Measurements from ENCODE around the gene PCDHGB3. TPM values are rescaled to one million over a fixed set of nuclear protein-coding genes. Genes with fewer than 3 reads are reported as not detected.

The PCDHGB3 gene
- total and polyA plus RNA-seq, 2 donors (not counting 1 experiment from before 2014, with no cell fraction given) = 2.9 to 5.8 TPM

- TF ChIP-seq CTCF (conservative IDR thresholded peaks at IDR 0.05 in 1 of 2, IDR thresholded peaks at IDR 0.05 in 1 of 2; ENCODE audit: low read depth in 1 of 2, low read length in 2 of 2) (no peak), EZH2 (IDR thresholded peaks at IDR 0.05; ENCODE audit: low read length, missing control alignments) (no peak)
- no peak overlapping the region for H3K4me2 ChIP-seq (ENCODE audit: extremely low read depth, insufficient read depth, low read length)
- peaks cover 6% of the 10 kb centered on the region for H3K9me3 ChIP-seq (ENCODE audit: control insufficient read depth, insufficient read depth, low read depth, low read length)
Measured at GRCh38 chr5:141409598-141410306, 39.7 kb downstream of the PCDHGB3 start.

GRCh38 chr5:141411575-141411974 lies 41.5 kb downstream of the PCDHGB3 start:
- Histone ChIP-seq H3K36me3 (ENCODE audit: control insufficient read depth, insufficient read depth, low read length) (no peaks in the 10 kb centered on the region), H3K4me2 (ENCODE audit: extremely low read depth, insufficient read depth, low read length) (peak overlapping the region; percentile 13), H3K4me3 (replicated peaks in 1 of 4; ENCODE audit: control extremely low read depth in 1 of 4, insufficient read depth in 1 of 4, low read depth in 3 of 4, low read length in 4 of 4) (no peak overlapping the region), H3K4me1 (ENCODE audit: control insufficient read depth, extremely low read depth, insufficient read depth, low read length) (no peaks in the 10 kb centered on the region), H3K79me2 (ENCODE audit: control insufficient read depth, insufficient read depth, low read length) (no peaks in the 10 kb centered on the region), H4K20me1 (ENCODE audit: control insufficient read depth, extremely low read depth, insufficient read depth, low read length) (no peaks in the 10 kb centered on the region), H3K9me3 (ENCODE audit: control insufficient read depth, insufficient read depth, low read depth, low read length) (peaks cover 6% of the 10 kb centered on the region), H3K27ac (ENCODE audit: insufficient read depth, low read length) (no peak overlapping the region), H2AFZ (ENCODE audit: low read length) (no peak overlapping the region), H3K9ac (ENCODE audit: insufficient read depth, low read length) (no peak overlapping the region), H3K27me3 (ENCODE audit: control insufficient read depth, insufficient read depth, low read length) (peaks cover 3% of the 10 kb centered on the region)
- TF ChIP-seq EZH2 (IDR thresholded peaks at IDR 0.05; ENCODE audit: low read length, missing control alignments) (no peak), CTCF (conservative IDR thresholded peaks at IDR 0.05 in 1 of 2, IDR thresholded peaks at IDR 0.05 in 1 of 2; ENCODE audit: low read depth in 1 of 2, low read length in 2 of 2) (no peak)
- DNase-seq (ENCODE audit: low read depth in 2 of 2) = no peak

More at GRCh38 chr5:141409598-141410306, 39.7 kb downstream of the PCDHGB3 start:
- no peaks in the 10 kb centered on the region for H3K79me2 ChIP-seq (ENCODE audit: control insufficient read depth, insufficient read depth, low read length)
- no peak for DNase-seq (ENCODE audit: low read depth in 2 of 2)
- H3K9ac ChIP-seq (ENCODE audit: insufficient read depth, low read length) = no peak overlapping the region
- H3K27ac ChIP-seq (ENCODE audit: insufficient read depth, low read length) = no peak overlapping the region
- no peak overlapping the region for H3K4me3 ChIP-seq (replicated peaks in 1 of 4; ENCODE audit: control extremely low read depth in 1 of 4, insufficient read depth in 1 of 4, low read depth in 3 of 4, low read length in 4 of 4)
- no peaks in the 10 kb centered on the region for H3K36me3 ChIP-seq (ENCODE audit: control insufficient read depth, insufficient read depth, low read length)
- no peaks in the 10 kb centered on the region for H3K4me1 ChIP-seq (ENCODE audit: control insufficient read depth, extremely low read depth, insufficient read depth, low read length)
- H3K27me3 ChIP-seq (ENCODE audit: control insufficient read depth, insufficient read depth, low read length) = peaks cover 3% of the 10 kb centered on the region
- no peaks in the 10 kb centered on the region for H4K20me1 ChIP-seq (ENCODE audit: control insufficient read depth, extremely low read depth, insufficient read depth, low read length)
- no peak overlapping the region for H2AFZ ChIP-seq (ENCODE audit: low read length)

GRCh38 chr5:141412854-141413539 lies 43.0 kb downstream of the PCDHGB3 start, which contains the start of gene PCDHGA10:
TSS of gene PCDHGA10 (plus strand) at chr5:141412987. CDS start at chr5:141413176, 189 bp downstream.
- H3K9ac ChIP-seq (ENCODE audit: insufficient read depth, low read length) = no peak within 1 kb of the TSS
- no peaks in the 10 kb centered on the region for H4K20me1 ChIP-seq (ENCODE audit: control insufficient read depth, extremely low read depth, insufficient read depth, low read length)
- peak; percentile 65 to 81 for DNase-seq (ENCODE audit: low read depth in 2 of 2)

More at GRCh38 chr5:141412854-141413539, 43.0 kb downstream of the PCDHGB3 start, which contains the start of gene PCDHGA10:
- Histone ChIP-seq H3K4me3 (replicated peaks in 1 of 4; ENCODE audit: control extremely low read depth in 1 of 4, insufficient read depth in 1 of 4, low read depth in 3 of 4, low read length in 4 of 4) (peak within 1 kb of the TSS; percentile 26 to 69 (median 46)), H3K9me3 (ENCODE audit: control insufficient read depth, insufficient read depth, low read depth, low read length) (peaks cover 6% of the 10 kb centered on the region), H3K4me2 (ENCODE audit: extremely low read depth, insufficient read depth, low read length) (peak within 1 kb of the TSS; percentile 68), H3K4me1 (ENCODE audit: control insufficient read depth, extremely low read depth, insufficient read depth, low read length) (no peaks in the 10 kb centered on the region), H3K36me3 (ENCODE audit: control insufficient read depth, insufficient read depth, low read length) (no peaks in the 10 kb centered on the region), H3K79me2 (ENCODE audit: control insufficient read depth, insufficient read depth, low read length) (no peaks in the 10 kb centered on the region), H2AFZ (ENCODE audit: low read length) (no peak within 1 kb of the TSS), H3K27ac (ENCODE audit: insufficient read depth, low read length) (no peak within 1 kb of the TSS), H3K27me3 (ENCODE audit: control insufficient read depth, insufficient read depth, low read length) (peaks cover 3% of the 10 kb centered on the region)
- TF ChIP-seq CTCF (conservative IDR thresholded peaks at IDR 0.05 in 1 of 2, IDR thresholded peaks at IDR 0.05 in 1 of 2; ENCODE audit: low read depth in 1 of 2, low read length in 2 of 2) = peak; percentile 58 to 68
- no peak for TF ChIP-seq EZH2 (IDR thresholded peaks at IDR 0.05; ENCODE audit: low read length, missing control alignments)

Data from fibroblast of lung (primary cell).